NB4 (cell line): ENCODE results near the gene UBL4B.

Experiments
- DNase-seq: peaks from one replicate; pipeline ENCODE4 v3.0.0; 2010; ENCODE audit warnings: low read depth
- H3K4me3 ChIP-seq: one replicate; pipeline ENCODE4 v1.5.1; 2011; ENCODE audit warnings: mild to moderate bottlenecking, low read depth, low read length, moderate library complexity
- MAX ChIP-seq: IDR thresholded peaks from 2 replicates; pipeline ENCODE4 v1.6.1; 2011; ENCODE audit warnings: low read depth, low read length
- MYC ChIP-seq: IDR thresholded peaks from 2 replicates; pipeline ENCODE4 v1.6.1; 2011; ENCODE audit warnings: low read depth, low read length
- POLR2A ChIP-seq: IDR thresholded peaks from 2 replicates; pipeline ENCODE4 v1.6.1; 2011; ENCODE audit warnings: mild to moderate bottlenecking; ENCODE audit not compliant: insufficient read length; ENCODE audit errors: extremely low read depth
- TF ChIP-seq, protein P1 (sequence below): IDR thresholded peaks from one replicate; pipeline ENCODE4 v1.5.1; 2012; ENCODE audit warnings: low read depth, low read length

Gene UBL4B

DNA sequence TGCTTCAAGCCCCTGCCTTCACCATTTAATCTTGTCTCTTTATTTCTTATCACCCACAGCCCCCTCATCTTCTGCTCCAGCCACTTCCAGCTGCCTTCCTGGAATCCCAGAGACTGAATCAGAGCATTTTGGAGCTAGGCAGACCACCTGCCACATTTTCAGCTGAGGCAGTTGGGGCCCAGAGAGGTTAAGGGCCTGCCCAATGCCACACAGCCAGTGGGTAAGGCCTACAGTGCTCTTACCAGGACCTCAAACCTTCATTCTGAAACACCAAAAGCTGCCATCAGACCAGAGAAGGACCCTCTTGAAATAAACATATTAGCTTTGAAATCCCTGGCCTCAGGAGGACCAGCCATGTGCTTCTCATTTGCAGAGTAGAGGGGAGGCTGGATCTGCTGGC lies 20.4 kb downstream of the UBL4B start:
- TF ChIP-seq MYC (no peak), MAX (no peak), POLR2A (no peak)
- TF ChIP-seq, protein P1, sequence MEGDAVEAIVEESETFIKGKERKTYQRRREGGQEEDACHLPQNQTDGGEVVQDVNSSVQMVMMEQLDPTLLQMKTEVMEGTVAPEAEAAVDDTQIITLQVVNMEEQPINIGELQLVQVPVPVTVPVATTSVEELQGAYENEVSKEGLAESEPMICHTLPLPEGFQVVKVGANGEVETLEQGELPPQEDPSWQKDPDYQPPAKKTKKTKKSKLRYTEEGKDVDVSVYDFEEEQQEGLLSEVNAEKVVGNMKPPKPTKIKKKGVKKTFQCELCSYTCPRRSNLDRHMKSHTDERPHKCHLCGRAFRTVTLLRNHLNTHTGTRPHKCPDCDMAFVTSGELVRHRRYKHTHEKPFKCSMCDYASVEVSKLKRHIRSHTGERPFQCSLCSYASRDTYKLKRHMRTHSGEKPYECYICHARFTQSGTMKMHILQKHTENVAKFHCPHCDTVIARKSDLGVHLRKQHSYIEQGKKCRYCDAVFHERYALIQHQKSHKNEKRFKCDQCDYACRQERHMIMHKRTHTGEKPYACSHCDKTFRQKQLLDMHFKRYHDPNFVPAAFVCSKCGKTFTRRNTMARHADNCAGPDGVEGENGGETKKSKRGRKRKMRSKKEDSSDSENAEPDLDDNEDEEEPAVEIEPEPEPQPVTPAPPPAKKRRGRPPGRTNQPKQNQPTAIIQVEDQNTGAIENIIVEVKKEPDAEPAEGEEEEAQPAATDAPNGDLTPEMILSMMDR: no peak
- DNase-seq: no peak
- H3K4me3 ChIP-seq: no peak overlapping the region

- no peak for DNase-seq
- TF ChIP-seq, protein P1: no peak
- TF ChIP-seq POLR2A (no peak), MYC (no peak), MAX (no peak)
- H3K4me3 ChIP-seq: no peak overlapping the region
These were observed 21.2 kb downstream of the UBL4B start for GRCh38 chr1:110133436-110133835.

DNA sequence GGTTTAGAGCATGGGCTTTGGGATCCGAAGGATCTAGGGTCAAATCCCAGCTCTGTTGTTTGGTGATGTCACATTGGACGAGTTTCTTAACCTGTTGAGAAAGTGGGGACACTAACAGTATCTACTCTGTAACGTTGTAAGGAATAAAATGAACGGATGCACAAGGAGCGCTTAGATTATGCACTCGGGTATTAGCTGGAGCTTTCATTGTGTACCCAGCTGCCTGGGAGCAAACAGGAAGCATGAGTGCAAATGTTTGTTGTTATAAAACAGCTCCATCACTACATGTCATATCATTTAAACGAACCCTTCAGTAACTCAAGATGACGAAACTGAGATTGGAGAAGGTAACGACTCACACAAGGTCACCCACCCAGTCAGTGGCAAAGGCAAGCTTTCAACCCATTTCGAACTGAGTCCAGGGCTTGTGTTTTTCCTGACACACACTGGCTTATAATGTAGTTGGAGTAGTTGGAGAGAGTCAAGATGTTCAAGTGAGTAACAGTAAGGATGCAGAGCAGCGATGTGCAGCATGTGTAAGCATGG lies 21.9 kb downstream of the UBL4B start:
- no peak overlapping the region for H3K4me3 ChIP-seq
- no peak for TF ChIP-seq POLR2A
- TF ChIP-seq MYC: no peak
- TF ChIP-seq, protein P1: no peak
- no peak for TF ChIP-seq MAX
- no peak for DNase-seq

- TF ChIP-seq, protein P1: no peak
- TF ChIP-seq MAX (no peak), MYC (no peak), POLR2A (no peak)
- H3K4me3 ChIP-seq: no peak overlapping the region
- no peak for DNase-seq
These were observed 23.0 kb downstream of the UBL4B start for GRCh38 chr1:110135246-110135645.

- no peak for DNase-seq
- H3K4me3 ChIP-seq: no peak overlapping the region
- TF ChIP-seq POLR2A (no peak), MYC (no peak), MAX (no peak)
- TF ChIP-seq, protein P1: no peak
These were observed 23.4 kb downstream of the UBL4B start for GRCh38 chr1:110135666-110136065.

DNA sequence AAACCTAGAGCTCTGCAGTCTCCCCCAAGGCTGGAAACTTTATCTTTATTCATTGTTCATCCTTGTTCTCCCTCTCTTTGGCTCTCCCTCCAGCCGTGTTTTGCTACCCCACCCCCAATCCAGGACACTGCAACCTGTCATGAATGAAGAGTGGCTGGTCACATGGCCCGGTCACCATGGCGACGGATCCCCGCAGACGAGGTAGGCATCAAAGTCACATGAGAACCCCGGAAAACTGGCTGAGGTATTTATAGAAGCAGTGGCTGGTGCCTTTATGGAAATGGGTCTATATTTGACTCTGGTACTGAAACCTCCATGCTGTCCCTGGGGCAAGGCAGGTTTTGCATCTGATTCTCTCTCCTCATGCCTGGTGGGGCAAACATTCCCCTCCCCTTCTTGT lies 24.7 kb downstream of the UBL4B start:
- TF ChIP-seq MAX (no peak), POLR2A (no peak), MYC (no peak)
- TF ChIP-seq, protein P1: no peak
- no peak for DNase-seq
- H3K4me3 ChIP-seq: no peak overlapping the region
